Measurements from ENCODE around the gene CATSPER3.

Gene CATSPER3

GRCh38 chr5:135027697-135028615 lies 60.2 kb downstream of the CATSPER3 start:
- Histone ChIP-seq H3K9ac (ENCODE audit: low read depth, low read length, poor library complexity, severe bottlenecking) (no peak overlapping the region), H4K20me1 (ENCODE audit: insufficient read depth, low read length, poor library complexity, severe bottlenecking) (peaks cover 17% of the 10 kb centered on the region), H3K4me1 (ENCODE audit: insufficient read depth, low read length, poor library complexity, severe bottlenecking) (peaks cover 5% of the 10 kb centered on the region), H3K79me2 (ENCODE audit: insufficient read depth, low read length) (peaks cover 53% of the 10 kb centered on the region), H3F3A (ENCODE audit: low read depth) (no peaks in the 10 kb centered on the region), H3K9me3 (ENCODE audit: insufficient read depth, low read depth, low read length) (no peaks in the 10 kb centered on the region), H3K4me2 (ENCODE audit: low read depth, low read length, poor library complexity, severe bottlenecking) (no peak overlapping the region), H3K9me2 (replicated peaks; ENCODE audit: low read depth, low read length) (no peaks in the 10 kb centered on the region), H3K27me3 (ENCODE audit: insufficient read depth, low read length, poor library complexity, severe bottlenecking) (peaks cover 8% of the 10 kb centered on the region), H2AFZ (ENCODE audit: low read length) (no peak overlapping the region), H3K36me3 (ENCODE audit: insufficient read depth, low read length) (no peaks in the 10 kb centered on the region), H3K4me3 (ENCODE audit: low read length, poor library complexity, severe bottlenecking) (no peak overlapping the region)
- TF ChIP-seq, protein P1, sequence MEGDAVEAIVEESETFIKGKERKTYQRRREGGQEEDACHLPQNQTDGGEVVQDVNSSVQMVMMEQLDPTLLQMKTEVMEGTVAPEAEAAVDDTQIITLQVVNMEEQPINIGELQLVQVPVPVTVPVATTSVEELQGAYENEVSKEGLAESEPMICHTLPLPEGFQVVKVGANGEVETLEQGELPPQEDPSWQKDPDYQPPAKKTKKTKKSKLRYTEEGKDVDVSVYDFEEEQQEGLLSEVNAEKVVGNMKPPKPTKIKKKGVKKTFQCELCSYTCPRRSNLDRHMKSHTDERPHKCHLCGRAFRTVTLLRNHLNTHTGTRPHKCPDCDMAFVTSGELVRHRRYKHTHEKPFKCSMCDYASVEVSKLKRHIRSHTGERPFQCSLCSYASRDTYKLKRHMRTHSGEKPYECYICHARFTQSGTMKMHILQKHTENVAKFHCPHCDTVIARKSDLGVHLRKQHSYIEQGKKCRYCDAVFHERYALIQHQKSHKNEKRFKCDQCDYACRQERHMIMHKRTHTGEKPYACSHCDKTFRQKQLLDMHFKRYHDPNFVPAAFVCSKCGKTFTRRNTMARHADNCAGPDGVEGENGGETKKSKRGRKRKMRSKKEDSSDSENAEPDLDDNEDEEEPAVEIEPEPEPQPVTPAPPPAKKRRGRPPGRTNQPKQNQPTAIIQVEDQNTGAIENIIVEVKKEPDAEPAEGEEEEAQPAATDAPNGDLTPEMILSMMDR (conservative IDR thresholded peaks at IDR 0.05; ENCODE audit: low read length): no peak
- no peak for TF ChIP-seq EZH2phosphoT487 (IDR thresholded peaks at IDR 0.05; ENCODE audit: borderline replicate concordance)

DNA sequence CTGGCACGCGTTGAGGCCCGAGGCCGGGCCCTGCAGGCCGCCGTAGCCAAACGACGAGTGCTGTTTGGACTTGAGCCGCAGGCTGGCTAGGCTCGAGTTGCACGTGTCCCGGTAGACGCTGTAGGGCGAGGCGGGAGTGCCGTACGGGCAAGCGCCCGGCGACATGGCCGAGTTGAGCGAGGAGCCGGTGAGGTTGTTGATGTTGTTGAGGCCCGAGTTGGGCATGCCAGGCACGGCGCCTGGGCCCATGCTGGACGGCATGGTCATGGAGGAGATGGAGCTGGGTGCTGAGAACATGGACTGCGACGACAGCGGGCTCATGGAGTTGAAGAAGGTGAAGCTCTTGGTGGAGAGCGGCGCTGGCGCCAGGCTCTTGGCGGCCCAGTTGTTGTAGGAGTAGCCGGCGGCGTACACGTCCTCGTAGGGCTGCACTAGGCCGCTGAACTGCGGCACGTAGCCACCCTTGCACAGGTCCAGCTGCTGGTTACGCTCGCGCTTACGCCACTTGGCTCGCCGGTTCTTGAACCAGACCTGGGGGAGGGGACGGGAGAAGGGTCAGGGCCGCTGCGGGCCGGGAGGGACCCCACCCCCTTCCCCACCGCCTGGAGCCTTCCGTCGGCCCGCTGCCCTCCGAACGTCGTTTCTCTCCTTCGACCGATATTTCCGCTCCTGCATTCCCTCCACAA lies 61.2 kb downstream of the CATSPER3 start:
- H3K27me3 ChIP-seq (ENCODE audit: insufficient read depth, low read length, poor library complexity, severe bottlenecking): peaks cover 17% of the 10 kb centered on the region
- no peaks in the 10 kb centered on the region for H3K9me2 ChIP-seq (replicated peaks; ENCODE audit: low read depth, low read length)
- H3K36me3 ChIP-seq (ENCODE audit: insufficient read depth, low read length): no peaks in the 10 kb centered on the region
- TF ChIP-seq, protein P1 (conservative IDR thresholded peaks at IDR 0.05; ENCODE audit: low read length): no peak
- no peak for TF ChIP-seq EZH2phosphoT487 (IDR thresholded peaks at IDR 0.05; ENCODE audit: borderline replicate concordance)
- peaks cover 17% of the 10 kb centered on the region for H4K20me1 ChIP-seq (ENCODE audit: insufficient read depth, low read length, poor library complexity, severe bottlenecking)
- H2AFZ ChIP-seq (ENCODE audit: low read length): no peak overlapping the region
- H3K9me3 ChIP-seq (ENCODE audit: insufficient read depth, low read depth, low read length): no peaks in the 10 kb centered on the region
- no peaks in the 10 kb centered on the region for H3F3A ChIP-seq (ENCODE audit: low read depth)
- no peak overlapping the region for H3K9ac ChIP-seq (ENCODE audit: low read depth, low read length, poor library complexity, severe bottlenecking)
- no peak overlapping the region for H3K4me3 ChIP-seq (ENCODE audit: low read length, poor library complexity, severe bottlenecking)
- peaks cover 5% of the 10 kb centered on the region for H3K4me1 ChIP-seq (ENCODE audit: insufficient read depth, low read length, poor library complexity, severe bottlenecking)
- H3K79me2 ChIP-seq (ENCODE audit: insufficient read depth, low read length): peaks cover 62% of the 10 kb centered on the region
- no peak overlapping the region for H3K4me2 ChIP-seq (ENCODE audit: low read depth, low read length, poor library complexity, severe bottlenecking)

DNA sequence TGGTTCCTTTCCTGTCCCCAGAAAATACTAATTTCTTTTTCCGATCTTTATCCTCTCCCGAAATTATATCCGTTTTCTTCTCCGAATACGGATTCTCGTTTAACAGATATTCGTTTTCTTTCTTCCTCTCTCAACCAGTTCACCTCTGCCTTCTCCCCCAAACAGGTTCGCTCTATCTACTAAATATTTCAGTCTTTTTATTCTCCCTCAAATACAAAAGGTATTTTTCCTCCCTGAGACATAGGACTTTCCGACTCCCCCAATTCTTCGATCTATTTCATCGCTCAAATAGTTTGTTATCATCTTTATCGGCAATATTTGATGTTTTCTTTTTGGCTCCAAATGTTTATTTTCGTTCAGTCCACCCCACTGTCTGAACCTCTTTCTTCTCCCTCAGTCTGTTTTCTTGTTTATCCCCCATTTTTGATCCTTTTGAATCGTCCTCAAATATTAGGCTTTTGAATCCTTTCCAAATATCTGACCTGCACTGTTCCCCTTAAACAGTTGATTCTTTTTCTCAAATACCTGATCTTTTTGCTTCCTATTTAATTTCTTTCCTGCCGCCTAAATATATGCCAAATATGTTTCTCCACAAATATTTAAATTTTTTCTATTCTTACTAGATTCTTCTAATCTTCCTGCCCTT lies 61.9 kb downstream of the CATSPER3 start:
- H3K4me1 ChIP-seq (ENCODE audit: insufficient read depth, low read length, poor library complexity, severe bottlenecking): peaks cover 8% of the 10 kb centered on the region
- peaks cover 64% of the 10 kb centered on the region for H3K79me2 ChIP-seq (ENCODE audit: insufficient read depth, low read length)
- peaks cover 17% of the 10 kb centered on the region for H4K20me1 ChIP-seq (ENCODE audit: insufficient read depth, low read length, poor library complexity, severe bottlenecking)
- H3K9me2 ChIP-seq (replicated peaks; ENCODE audit: low read depth, low read length): no peaks in the 10 kb centered on the region
- H3K36me3 ChIP-seq (ENCODE audit: insufficient read depth, low read length): no peaks in the 10 kb centered on the region
- no peak for TF ChIP-seq EZH2phosphoT487 (IDR thresholded peaks at IDR 0.05; ENCODE audit: borderline replicate concordance)
- TF ChIP-seq, protein P1 (conservative IDR thresholded peaks at IDR 0.05; ENCODE audit: low read length): no peak
- H3K4me3 ChIP-seq (ENCODE audit: low read length, poor library complexity, severe bottlenecking): peak overlapping the region; percentile 88
- no peaks in the 10 kb centered on the region for H3K9me3 ChIP-seq (ENCODE audit: insufficient read depth, low read depth, low read length)
- no peak overlapping the region for H2AFZ ChIP-seq (ENCODE audit: low read length)
- H3F3A ChIP-seq (ENCODE audit: low read depth): no peaks in the 10 kb centered on the region
- H3K4me2 ChIP-seq (ENCODE audit: low read depth, low read length, poor library complexity, severe bottlenecking): peak overlapping the region; percentile 78
- peaks cover 17% of the 10 kb centered on the region for H3K27me3 ChIP-seq (ENCODE audit: insufficient read depth, low read length, poor library complexity, severe bottlenecking)
- H3K9ac ChIP-seq (ENCODE audit: low read depth, low read length, poor library complexity, severe bottlenecking): no peak overlapping the region

Data from Loucy (cell line).